ENCODE measurements around the gene CEP350. TPM values are rescaled to one million over a fixed set of nuclear protein-coding genes. Genes with fewer than 3 reads are reported as not detected.

The CEP350 gene
- total RNA-seq, 6 experiments from 2014 or later, result 22.1 to 26.7 (median 25.2) TPM

GRCh38 chr1:180070286-180070685, 115.7 kb downstream of the CEP350 start:
- H3K4me1 Mint-ChIP-seq (ENCODE audit: low read depth), result no peaks in the 10 kb centered on the region
- peaks cover 14% of the 10 kb centered on the region; the same call in 1 of the 2 replicates for H3K36me3 Mint-ChIP-seq (ENCODE audit: low read depth)
- H3K27ac Mint-ChIP-seq, result no peak overlapping the region
- H3K4me3 Mint-ChIP-seq, result no peak overlapping the region
- no peak for DNase-seq
- H3K27me3 Mint-ChIP-seq (ENCODE audit: insufficient read depth), result peaks cover 1% of the 10 kb centered on the region; the same call in 1 of the 2 replicates
- no peak for TF ChIP-seq CTCF (IDR thresholded peaks at IDR 0.05)
- no peaks in the 10 kb centered on the region for H3K9me3 Mint-ChIP-seq

GRCh38 chr1:180071759-180072158, 117.1 kb downstream of the CEP350 start:
- H3K27me3 Mint-ChIP-seq (ENCODE audit: insufficient read depth), result peaks cover 1% of the 10 kb centered on the region; the same call in 1 of the 2 replicates
- no peak for TF ChIP-seq CTCF (IDR thresholded peaks at IDR 0.05)
- no peak overlapping the region for H3K27ac Mint-ChIP-seq
- no peak for DNase-seq
- H3K36me3 Mint-ChIP-seq (ENCODE audit: low read depth), result peaks cover 14% of the 10 kb centered on the region; the same call in 1 of the 2 replicates
- H3K4me3 Mint-ChIP-seq, result no peak overlapping the region
- no peaks in the 10 kb centered on the region for H3K4me1 Mint-ChIP-seq (ENCODE audit: low read depth)
- H3K9me3 Mint-ChIP-seq, result no peaks in the 10 kb centered on the region

- DNase-seq, result no peak
- Mint-ChIP-seq H3K27me3 (ENCODE audit: insufficient read depth) (no peaks in the 10 kb centered on the region; the same call in 1 of the 2 replicates), H3K9me3 (no peaks in the 10 kb centered on the region), H3K27ac (no peak overlapping the region), H3K4me3 (no peak overlapping the region), H3K36me3 (ENCODE audit: low read depth) (peaks cover 4% of the 10 kb centered on the region), H3K4me1 (ENCODE audit: low read depth) (peaks cover 9% of the 10 kb centered on the region)
- TF ChIP-seq CTCF (IDR thresholded peaks at IDR 0.05), result no peak
These were observed 125.8 kb downstream of the CEP350 start for GRCh38 chr1:180080439-180080838.

GRCh38 chr1:180081474-180081873, 126.9 kb downstream of the CEP350 start:
- no peak for DNase-seq
- no peaks in the 10 kb centered on the region; the same call in none of the 2 replicates for H3K27me3 Mint-ChIP-seq (ENCODE audit: insufficient read depth)
- peaks cover 6% of the 10 kb centered on the region for H3K36me3 Mint-ChIP-seq (ENCODE audit: low read depth)
- peaks cover 9% of the 10 kb centered on the region for H3K4me1 Mint-ChIP-seq (ENCODE audit: low read depth)
- no peak overlapping the region for H3K27ac Mint-ChIP-seq
- no peaks in the 10 kb centered on the region for H3K9me3 Mint-ChIP-seq
- no peak for TF ChIP-seq CTCF (IDR thresholded peaks at IDR 0.05)
- no peak overlapping the region for H3K4me3 Mint-ChIP-seq

- Mint-ChIP-seq H3K4me3 (no peak overlapping the region), H3K9me3 (no peaks in the 10 kb centered on the region), H3K27ac (peak overlapping the region; percentile 49; the same call in 1 of the 2 replicates), H3K4me1 (ENCODE audit: low read depth) (peaks cover 9% of the 10 kb centered on the region), H3K36me3 (ENCODE audit: low read depth) (peaks cover 6% of the 10 kb centered on the region), H3K27me3 (ENCODE audit: insufficient read depth) (no peaks in the 10 kb centered on the region; the same call in none of the 2 replicates)
- TF ChIP-seq CTCF (IDR thresholded peaks at IDR 0.05), result no peak
- DNase-seq, result no peak
These were observed 128.6 kb downstream of the CEP350 start for GRCh38 chr1:180083164-180083563.

- no peak for TF ChIP-seq CTCF (IDR thresholded peaks at IDR 0.05)
- Mint-ChIP-seq H3K4me3 (no peak overlapping the region), H3K27ac (no peak overlapping the region), H3K9me3 (no peaks in the 10 kb centered on the region), H3K36me3 (ENCODE audit: low read depth) (peaks cover 16% of the 10 kb centered on the region), H3K27me3 (ENCODE audit: insufficient read depth) (no peaks in the 10 kb centered on the region; the same call in none of the 2 replicates), H3K4me1 (ENCODE audit: low read depth) (peaks cover 9% of the 10 kb centered on the region)
- no peak for DNase-seq
These were observed 130.3 kb downstream of the CEP350 start for GRCh38 chr1:180084867-180085266.

Data from HFFc6 (cell line).